Astrocyte (in vitro differentiated cells and primary cell): ENCODE results near the gene RNF212. TPM values are rescaled to one million over a fixed set of nuclear protein-coding genes. Genes with fewer than 3 reads are reported as not detected.

Experiments
- DNase-seq: peaks from one replicate; pipeline ENCODE4 v3.0.0-alpha.2; 2010; ENCODE audit warnings: low read depth
- FAIRE-seq: peaks from 2 replicates; lab custom pipeline; 2011; peaks lifted over from hg19 to GRCh38; lab: Jason Lieb, UNC
- H2AFZ ChIP-seq: 2 replicates; pipeline ENCODE4 v1.6.0; 2012; ENCODE audit warnings: low read depth, low read length, inconsistent platforms
- H3K27ac ChIP-seq: 2 replicates; pipeline ENCODE4 v1.5.1; 2011; ENCODE audit warnings: low read depth, low read length, inconsistent platforms
- H3K27me3 ChIP-seq: 2 replicates; pipeline ENCODE4 v1.6.0; 2011; ENCODE audit warnings: low read length, inconsistent platforms; ENCODE audit not compliant: insufficient read depth
- H3K36me3 ChIP-seq: 2 replicates; pipeline ENCODE4 v1.5.1; 2011; ENCODE audit warnings: low read length, inconsistent platforms; ENCODE audit not compliant: insufficient read depth
- H3K4me1 ChIP-seq: 2 replicates; pipeline ENCODE4 v1.5.1; 2011; ENCODE audit warnings: low read length, inconsistent platforms; ENCODE audit not compliant: insufficient read depth
- H3K4me2 ChIP-seq: 2 replicates; pipeline ENCODE4 v1.6.0; 2012; ENCODE audit warnings: low read length, inconsistent platforms
- H3K4me3 ChIP-seq: 2 replicates; pipeline ENCODE4 v1.5.1; 2011; ENCODE audit warnings: low read depth, mild to moderate bottlenecking, low read length, inconsistent platforms; ENCODE audit not compliant: insufficient read depth
- H3K79me2 ChIP-seq: 2 replicates; pipeline ENCODE4 v1.6.0; 2012; ENCODE audit warnings: mild to moderate bottlenecking, low read length, inconsistent platforms; ENCODE audit not compliant: insufficient read depth
- H3K9ac ChIP-seq: 2 replicates; pipeline ENCODE4 v1.6.0; 2012; ENCODE audit warnings: mild to moderate bottlenecking, low read length, inconsistent platforms
- H3K9me3 ChIP-seq: 2 replicates; pipeline ENCODE4 v1.5.1; 2012; ENCODE audit warnings: low read depth, mild to moderate bottlenecking, low read length, inconsistent platforms; ENCODE audit not compliant: insufficient read depth
- H4K20me1 ChIP-seq: 2 replicates; pipeline ENCODE4 v1.6.0; 2012; ENCODE audit warnings: low read length, inconsistent platforms; ENCODE audit not compliant: insufficient read depth
- H3K27ac Mint-ChIP-seq: one replicate; pipeline ENCODE4 v1.8.0; 2021; ENCODE audit warnings: mild to moderate bottlenecking, mixed read lengths; ENCODE audit not compliant: unreplicated experiment
- H3K27me3 Mint-ChIP-seq: one replicate; pipeline ENCODE4 v1.8.0; 2021; ENCODE audit warnings: low read depth, mixed read lengths; ENCODE audit not compliant: unreplicated experiment
- H3K36me3 Mint-ChIP-seq: one replicate; pipeline ENCODE4 v1.8.0; 2021; ENCODE audit warnings: low read depth, mixed read lengths; ENCODE audit not compliant: unreplicated experiment
- H3K4me1 Mint-ChIP-seq: one replicate; pipeline ENCODE4 v1.8.0; 2021; ENCODE audit warnings: low read depth, mixed read lengths; ENCODE audit not compliant: unreplicated experiment
- H3K4me3 Mint-ChIP-seq: one replicate; pipeline ENCODE4 v1.8.0; 2021; ENCODE audit warnings: mild to moderate bottlenecking, moderate library complexity, mixed read lengths; ENCODE audit not compliant: unreplicated experiment
- H3K9me3 Mint-ChIP-seq: one replicate; pipeline ENCODE4 v1.8.0; 2021; ENCODE audit warnings: mild to moderate bottlenecking, mixed read lengths; ENCODE audit not compliant: unreplicated experiment
- EZH2 ChIP-seq: IDR thresholded peaks from 2 replicates; pipeline ENCODE4 v1.6.1; 2012; ENCODE audit warnings: mild to moderate bottlenecking, low read length, inconsistent platforms; ENCODE audit not compliant: insufficient read depth
- total RNA-seq: library from RNA; stranded (reverse); gene quantifications from 2 replicates; pipeline ENCODE4 v1.2.1, GENCODE V29; 2021
- TF ChIP-seq, protein P1 (sequence below): IDR thresholded peaks from 2 replicates; pipeline ENCODE4 v1.5.1; 2011; ENCODE audit warnings: low read depth, mild to moderate bottlenecking, inconsistent platforms, low read length, moderate library complexity; ENCODE audit not compliant: insufficient read depth

RNF212 gene
- total RNA-seq, 1 donor from 2014 or later = 2.2 TPM

DNA sequence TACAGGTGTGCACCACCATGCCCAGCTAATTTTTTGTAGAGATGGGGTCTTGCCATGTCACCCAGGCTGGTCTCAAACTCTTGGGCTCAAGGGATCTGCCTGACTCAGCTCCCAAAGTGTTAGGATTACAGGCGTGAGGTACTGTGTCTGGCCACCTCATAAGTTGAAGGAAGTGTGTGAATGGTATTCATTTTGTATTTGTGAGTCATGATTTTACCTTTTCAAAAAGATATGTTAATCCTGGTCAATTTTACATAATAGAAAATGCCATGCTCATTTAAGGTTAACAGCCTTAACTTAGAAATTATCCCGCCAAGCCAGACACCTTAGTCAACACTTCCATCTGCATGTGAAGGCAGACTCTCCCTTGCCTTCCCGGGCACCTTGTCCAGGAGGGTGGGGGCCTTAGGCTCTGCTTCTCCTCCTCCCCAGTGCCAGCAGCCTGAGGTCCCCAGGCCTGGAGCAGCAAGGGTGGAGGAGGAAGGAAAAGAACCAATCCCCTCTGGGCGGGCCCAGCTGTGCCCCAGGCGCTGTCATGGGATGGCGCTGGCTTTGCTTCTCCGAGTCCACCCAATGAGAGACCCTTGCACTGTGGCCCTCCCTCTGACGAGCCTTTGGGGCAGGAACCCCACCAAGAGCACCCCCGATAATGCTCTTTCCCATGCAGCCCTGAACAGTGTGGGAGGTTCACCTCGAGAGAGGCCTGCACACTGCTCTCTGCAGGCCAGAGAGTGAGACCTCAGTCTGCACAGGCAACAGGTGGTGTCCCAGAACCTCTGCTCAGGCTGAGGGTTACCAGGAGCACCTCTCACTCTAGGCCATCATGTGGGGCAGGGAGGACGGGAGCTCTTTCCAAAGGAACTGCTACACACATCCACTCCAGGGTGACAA is 37.3 kb downstream of the RNF212 start:
- Mint-ChIP-seq H3K27ac (no peak overlapping the region), H3K4me3 (no peak overlapping the region), H3K4me1 (no peaks in the 10 kb centered on the region), H3K27me3 (peaks cover 35% of the 10 kb centered on the region), H3K36me3 (no peaks in the 10 kb centered on the region), H3K9me3 (peaks cover 5% of the 10 kb centered on the region)
- no peak for TF ChIP-seq EZH2
- TF ChIP-seq, protein P1, sequence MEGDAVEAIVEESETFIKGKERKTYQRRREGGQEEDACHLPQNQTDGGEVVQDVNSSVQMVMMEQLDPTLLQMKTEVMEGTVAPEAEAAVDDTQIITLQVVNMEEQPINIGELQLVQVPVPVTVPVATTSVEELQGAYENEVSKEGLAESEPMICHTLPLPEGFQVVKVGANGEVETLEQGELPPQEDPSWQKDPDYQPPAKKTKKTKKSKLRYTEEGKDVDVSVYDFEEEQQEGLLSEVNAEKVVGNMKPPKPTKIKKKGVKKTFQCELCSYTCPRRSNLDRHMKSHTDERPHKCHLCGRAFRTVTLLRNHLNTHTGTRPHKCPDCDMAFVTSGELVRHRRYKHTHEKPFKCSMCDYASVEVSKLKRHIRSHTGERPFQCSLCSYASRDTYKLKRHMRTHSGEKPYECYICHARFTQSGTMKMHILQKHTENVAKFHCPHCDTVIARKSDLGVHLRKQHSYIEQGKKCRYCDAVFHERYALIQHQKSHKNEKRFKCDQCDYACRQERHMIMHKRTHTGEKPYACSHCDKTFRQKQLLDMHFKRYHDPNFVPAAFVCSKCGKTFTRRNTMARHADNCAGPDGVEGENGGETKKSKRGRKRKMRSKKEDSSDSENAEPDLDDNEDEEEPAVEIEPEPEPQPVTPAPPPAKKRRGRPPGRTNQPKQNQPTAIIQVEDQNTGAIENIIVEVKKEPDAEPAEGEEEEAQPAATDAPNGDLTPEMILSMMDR = no peak
- Histone ChIP-seq H3K4me1 (no peaks in the 10 kb centered on the region), H3K4me3 (no peak overlapping the region), H4K20me1 (no peaks in the 10 kb centered on the region), H3K36me3 (no peaks in the 10 kb centered on the region), H3K27me3 (no peaks in the 10 kb centered on the region), H3K27ac (no peak overlapping the region), H2AFZ (no peak overlapping the region), H3K9me3 (no peaks in the 10 kb centered on the region), H3K79me2 (no peaks in the 10 kb centered on the region), H3K9ac (no peak overlapping the region), H3K4me2 (no peak overlapping the region)
- no peak for FAIRE-seq
- DNase-seq = no peak

DNA sequence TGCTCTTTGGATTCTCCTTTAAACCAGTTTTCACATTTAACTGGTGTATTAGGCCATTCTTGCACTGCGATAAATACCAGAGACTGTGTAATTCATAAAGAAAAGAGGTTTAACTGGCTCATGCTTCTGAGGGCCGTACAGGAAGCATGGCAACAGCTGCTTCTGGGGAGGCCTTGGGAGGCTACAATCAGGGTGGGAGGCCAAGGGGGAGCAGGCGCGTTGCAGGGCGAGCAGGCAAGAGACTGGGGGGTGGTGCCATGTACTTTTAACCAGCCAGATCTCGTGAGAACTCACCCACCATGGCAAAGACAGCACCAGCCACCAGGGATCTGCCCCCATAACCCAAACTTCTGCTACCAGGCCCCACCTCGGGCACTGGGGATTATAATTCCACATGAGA is 38.1 kb downstream of the RNF212 start:
- no peak overlapping the region for H3K27ac Mint-ChIP-seq
- no peak overlapping the region for H2AFZ ChIP-seq
- no peaks in the 10 kb centered on the region for H3K4me1 Mint-ChIP-seq
- DNase-seq (no peak), FAIRE-seq (no peak)
- TF ChIP-seq EZH2 = no peak
- TF ChIP-seq, protein P1 = no peak
- no peak overlapping the region for H3K4me2 ChIP-seq
- H3K36me3 Mint-ChIP-seq = no peaks in the 10 kb centered on the region
- H3K4me3 ChIP-seq = no peak overlapping the region
- H3K4me1 ChIP-seq = no peaks in the 10 kb centered on the region
- no peaks in the 10 kb centered on the region for H3K27me3 ChIP-seq
- H3K79me2 ChIP-seq = no peaks in the 10 kb centered on the region
- H3K4me3 Mint-ChIP-seq = peak overlapping the region; percentile 45
- no peaks in the 10 kb centered on the region for H4K20me1 ChIP-seq
- H3K9me3 Mint-ChIP-seq = peaks cover 5% of the 10 kb centered on the region
- peaks cover 31% of the 10 kb centered on the region for H3K27me3 Mint-ChIP-seq
- no peaks in the 10 kb centered on the region for H3K9me3 ChIP-seq
- H3K9ac ChIP-seq = no peak overlapping the region
- H3K36me3 ChIP-seq = no peaks in the 10 kb centered on the region
- no peak overlapping the region for H3K27ac ChIP-seq

DNA sequence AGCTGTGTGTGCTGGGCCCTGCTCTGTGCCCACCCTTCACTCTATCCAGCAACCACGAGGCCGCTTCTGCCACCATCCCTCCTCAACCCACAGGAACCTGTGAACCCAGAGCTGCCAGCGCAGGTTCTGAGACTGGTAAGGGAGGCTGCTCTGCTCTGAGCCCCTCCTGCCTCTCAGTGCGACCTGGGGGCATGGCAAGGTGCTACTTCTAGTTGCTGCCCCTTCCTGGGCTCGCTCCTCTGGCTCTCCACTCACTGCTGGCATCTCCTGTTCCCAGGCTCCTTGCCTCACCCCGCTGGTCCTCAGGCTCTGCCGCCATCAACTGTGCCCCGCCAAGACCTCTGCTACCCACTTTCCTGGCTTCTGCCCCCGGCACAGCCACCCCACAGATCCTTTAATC is 39.3 kb downstream of the RNF212 start:
- Histone ChIP-seq H3K9ac (no peak overlapping the region), H3K36me3 (no peaks in the 10 kb centered on the region), H3K79me2 (no peaks in the 10 kb centered on the region), H3K27me3 (peaks cover 3% of the 10 kb centered on the region), H3K4me3 (no peak overlapping the region), H2AFZ (no peak overlapping the region), H3K4me1 (no peaks in the 10 kb centered on the region), H4K20me1 (no peaks in the 10 kb centered on the region), H3K4me2 (no peak overlapping the region), H3K9me3 (no peaks in the 10 kb centered on the region), H3K27ac (no peak overlapping the region)
- DNase-seq (no peak), FAIRE-seq (no peak)
- Mint-ChIP-seq H3K9me3 (peaks cover 8% of the 10 kb centered on the region), H3K4me3 (peak overlapping the region; percentile 6), H3K4me1 (no peaks in the 10 kb centered on the region), H3K27ac (peak overlapping the region; percentile 12), H3K36me3 (no peaks in the 10 kb centered on the region), H3K27me3 (peaks cover 19% of the 10 kb centered on the region)
- TF ChIP-seq, protein P1 = no peak
- TF ChIP-seq EZH2 = no peak
